Measurements from ENCODE around the gene ZNF471.

ZNF471 gene

GRCh38 chr19:56577719-56578602 is 70.3 kb downstream of the ZNF471 start:
- no peak for DNase-seq

Data from NCI-H1105 treated with DMSO at 0.1 percent for 48 hours (cell line).